ENCODE results near the gene TMEM163. TPM values are rescaled to one million over a fixed set of nuclear protein-coding genes. Genes with fewer than 3 reads are reported as not detected.

Gene TMEM163
- total RNA-seq, 2 donors from 2014 or later = 0.55 to 23.1 TPM

- Histone ChIP-seq H3K36me3 (no peaks in the 10 kb centered on the region), H3K4me1 (replicated peaks) (no peaks in the 10 kb centered on the region), H3K9me3 (no peaks in the 10 kb centered on the region), H3K4me3 (no peak overlapping the region), H3K27me3 (replicated peaks; ENCODE audit: insufficient read depth) (no peaks in the 10 kb centered on the region), H3K27ac (no peak overlapping the region)
- DNase-seq (ENCODE audit: low spot score) = no peak
- intact Hi-C loops (cut with DNase I) = no loop called here
- TF ChIP-seq CTCF (IDR thresholded peaks at IDR 0.05) = no peak
- TF ChIP-seq POLR2A (IDR thresholded peaks at IDR 0.05) = no peak
- no peak for TF ChIP-seq POLR2AphosphoS5 (IDR thresholded peaks at IDR 0.05)
- WGBS = 93% methylated on average over 16 of the region's 16 CpGs
Observed at GRCh38 chr2:134440336-134440909, 278.4 kb downstream of the TMEM163 start.

DNA sequence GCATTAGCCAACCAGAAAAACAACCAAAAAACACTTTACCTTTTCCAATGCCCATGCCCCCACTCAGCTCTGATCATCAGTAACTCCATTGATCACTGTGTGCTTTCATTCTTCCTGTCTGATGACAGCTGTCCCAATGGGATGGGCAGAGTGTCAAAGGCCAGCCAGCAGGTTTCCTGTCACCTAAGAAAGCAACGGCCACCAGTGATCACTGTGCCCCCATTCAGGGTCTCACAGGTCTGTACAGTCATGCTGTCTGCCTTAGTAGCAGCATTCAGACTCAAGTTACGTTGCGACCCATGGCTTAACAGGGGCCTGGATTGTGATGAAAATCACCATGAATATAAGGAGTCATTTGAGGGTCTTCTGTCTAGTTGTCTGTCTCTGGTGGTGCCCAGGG lies 280.4 kb downstream of the TMEM163 start:
- no peak for DNase-seq (ENCODE audit: low spot score)
- Histone ChIP-seq H3K9me3 (no peaks in the 10 kb centered on the region), H3K4me1 (replicated peaks) (no peaks in the 10 kb centered on the region), H3K36me3 (no peaks in the 10 kb centered on the region), H3K4me3 (no peak overlapping the region), H3K27me3 (replicated peaks; ENCODE audit: insufficient read depth) (no peaks in the 10 kb centered on the region), H3K27ac (no peak overlapping the region)
- no peak for TF ChIP-seq POLR2A (IDR thresholded peaks at IDR 0.05)
- intact Hi-C loops (cut with DNase I) = no loop called here
- WGBS = 89% methylated on average over 3 of the region's 3 CpGs

- no peaks in the 10 kb centered on the region for H3K27me3 ChIP-seq (replicated peaks; ENCODE audit: insufficient read depth)
- H3K36me3 ChIP-seq = no peaks in the 10 kb centered on the region
- no peaks in the 10 kb centered on the region for H3K9me3 ChIP-seq
- WGBS = 99% methylated on average over 7 of the region's 7 CpGs
- no peak for DNase-seq (ENCODE audit: low spot score)
- TF ChIP-seq CTCF (IDR thresholded peaks at IDR 0.05) (no peak), POLR2AphosphoS5 (IDR thresholded peaks at IDR 0.05) (no peak), POLR2A (IDR thresholded peaks at IDR 0.05) (no peak)
- no peaks in the 10 kb centered on the region for H3K4me1 ChIP-seq (replicated peaks)
- H3K27ac ChIP-seq = no peak overlapping the region
- no peak overlapping the region for H3K4me3 ChIP-seq
- intact Hi-C loops (cut with DNase I) = no loop called here
Observed at GRCh38 chr2:134436706-134437105, 282.1 kb downstream of the TMEM163 start.

GRCh38 chr2:134435936-134436335 lies 282.9 kb downstream of the TMEM163 start:
- Histone ChIP-seq H3K36me3 (no peaks in the 10 kb centered on the region), H3K4me1 (replicated peaks) (no peaks in the 10 kb centered on the region), H3K27ac (no peak overlapping the region), H3K4me3 (no peak overlapping the region), H3K27me3 (replicated peaks; ENCODE audit: insufficient read depth) (no peaks in the 10 kb centered on the region), H3K9me3 (no peaks in the 10 kb centered on the region)
- TF ChIP-seq POLR2AphosphoS5 (IDR thresholded peaks at IDR 0.05) (no peak), POLR2A (IDR thresholded peaks at IDR 0.05) (no peak), CTCF (IDR thresholded peaks at IDR 0.05) (no peak)
- no peak for DNase-seq (ENCODE audit: low spot score)
- intact Hi-C loops (cut with DNase I) = no loop called here

- Histone ChIP-seq H3K4me1 (replicated peaks) (no peaks in the 10 kb centered on the region), H3K36me3 (no peaks in the 10 kb centered on the region), H3K27ac (no peak overlapping the region), H3K9me3 (no peaks in the 10 kb centered on the region), H3K4me3 (no peak overlapping the region), H3K27me3 (replicated peaks; ENCODE audit: insufficient read depth) (no peaks in the 10 kb centered on the region)
- TF ChIP-seq CTCF (IDR thresholded peaks at IDR 0.05) (no peak), POLR2A (IDR thresholded peaks at IDR 0.05) (no peak), POLR2AphosphoS5 (IDR thresholded peaks at IDR 0.05) (no peak)
- 87% methylated on average over 4 of the region's 4 CpGs for WGBS
- no peak for DNase-seq (ENCODE audit: low spot score)
- intact Hi-C loops (cut with DNase I) = no loop called here
Observed at GRCh38 chr2:134435505-134435904, 283.3 kb downstream of the TMEM163 start.
